NCI-H2196 (cell line): ENCODE measurements around the gene NOS1AP.
A peak's percentile ranks its signal among the peaks of the same experiment; 100 is the strongest.
"Not testable (repeated sequence)": the region's sequence is repeated elsewhere in the genome, so short reads cannot be mapped to it uniquely, and the experiment has no call there.

ENCODE experiments used
- DNase-seq: peaks from one replicate; lab custom pipeline; 2025; ENCODE audit not compliant: unreplicated experiment; lab: John Stamatoyannopoulos, UW

The NOS1AP gene

DNA sequence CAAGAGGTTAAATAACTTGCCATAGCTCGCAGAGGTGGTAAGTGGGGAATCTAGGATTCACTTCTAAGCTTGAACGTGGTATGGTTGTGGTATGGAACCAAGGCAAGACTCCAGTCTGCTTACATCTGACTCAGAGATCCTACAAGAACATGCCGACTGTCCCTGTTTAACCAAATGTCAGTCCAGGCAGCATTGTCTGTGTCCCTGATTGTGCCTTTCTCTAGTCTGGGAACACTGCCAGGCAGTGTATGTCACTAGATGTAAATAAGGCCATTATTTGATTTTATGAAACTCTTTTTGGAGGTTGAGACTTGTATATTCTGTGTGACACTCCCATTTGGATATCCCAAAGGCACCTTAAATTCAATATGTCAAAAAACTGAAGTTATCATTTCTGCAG, 96.0 kb downstream of the NOS1AP start:
- no peak for DNase-seq

- no peak for DNase-seq
Measured at GRCh38 chr1:162166917-162167615, 97.6 kb downstream of the NOS1AP start.

GRCh38 chr1:162168261-162168660, 98.8 kb downstream of the NOS1AP start:
- DNase-seq = peak; percentile 44

- DNase-seq = no peak
Measured at GRCh38 chr1:162169031-162169790, 99.7 kb downstream of the NOS1AP start.

DNA sequence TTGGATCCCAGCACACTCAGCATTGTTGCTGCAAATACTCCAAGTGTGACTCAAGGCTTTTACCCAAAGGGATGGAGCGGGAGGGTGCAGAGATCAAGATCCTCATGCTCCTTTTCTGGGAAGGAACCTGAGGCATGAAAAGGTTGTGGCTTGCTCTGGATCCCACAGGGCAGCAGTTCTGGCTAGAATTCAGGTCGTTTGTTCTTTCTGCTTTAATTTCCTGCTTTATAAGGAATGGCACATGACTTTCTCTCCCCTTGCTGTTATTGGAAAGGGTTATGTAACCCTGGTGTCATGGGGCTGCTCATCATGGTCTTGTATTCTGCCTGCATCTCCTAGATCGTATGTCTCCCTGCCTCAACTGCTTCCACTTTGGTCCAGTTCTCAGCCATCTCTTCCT, 101.6 kb downstream of the NOS1AP start:
- no peak for DNase-seq

DNA sequence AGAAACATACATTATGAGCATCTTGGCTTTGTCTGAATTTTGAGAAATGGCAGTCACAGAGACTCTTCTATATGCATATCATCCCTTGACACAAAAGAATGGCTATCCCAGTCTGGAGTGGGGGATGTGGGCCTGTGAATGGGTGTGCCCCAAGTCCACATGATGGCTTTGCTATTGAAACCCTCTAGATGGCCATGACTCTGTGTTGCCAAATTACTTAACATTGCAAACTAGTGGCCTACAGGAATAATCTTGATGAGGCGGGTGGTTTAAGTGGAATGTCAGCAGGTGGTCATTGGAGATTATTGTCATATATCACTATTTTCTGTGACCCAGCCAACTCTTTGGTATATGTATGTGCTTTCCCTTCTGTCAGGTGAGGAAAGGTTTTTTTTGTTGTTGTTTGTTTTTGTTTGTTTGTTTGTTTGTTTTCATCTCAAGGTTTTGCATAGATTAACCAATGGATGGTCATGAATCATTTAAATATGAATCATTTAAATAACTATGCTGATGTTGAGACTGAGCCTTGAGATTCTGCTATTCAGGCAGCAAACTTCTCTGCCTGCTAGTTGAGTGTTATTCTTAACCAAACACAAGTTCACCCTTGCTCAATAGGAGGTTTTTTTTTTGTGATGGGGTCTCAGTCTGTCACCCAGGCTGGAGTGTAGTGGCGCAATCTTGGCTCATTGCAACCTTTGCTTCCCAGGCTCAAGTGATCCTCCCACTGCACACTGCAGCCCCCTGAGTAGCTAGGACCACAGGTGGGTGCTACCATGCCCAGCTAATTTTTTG, 103.0 kb downstream of the NOS1AP start:
- no peak for DNase-seq

- DNase-seq = not testable (repeated sequence)
Measured at GRCh38 chr1:162173607-162174006, 104.1 kb downstream of the NOS1AP start.

- not testable (repeated sequence) for DNase-seq
Measured at GRCh38 chr1:162174027-162174426, 104.5 kb downstream of the NOS1AP start.

DNA sequence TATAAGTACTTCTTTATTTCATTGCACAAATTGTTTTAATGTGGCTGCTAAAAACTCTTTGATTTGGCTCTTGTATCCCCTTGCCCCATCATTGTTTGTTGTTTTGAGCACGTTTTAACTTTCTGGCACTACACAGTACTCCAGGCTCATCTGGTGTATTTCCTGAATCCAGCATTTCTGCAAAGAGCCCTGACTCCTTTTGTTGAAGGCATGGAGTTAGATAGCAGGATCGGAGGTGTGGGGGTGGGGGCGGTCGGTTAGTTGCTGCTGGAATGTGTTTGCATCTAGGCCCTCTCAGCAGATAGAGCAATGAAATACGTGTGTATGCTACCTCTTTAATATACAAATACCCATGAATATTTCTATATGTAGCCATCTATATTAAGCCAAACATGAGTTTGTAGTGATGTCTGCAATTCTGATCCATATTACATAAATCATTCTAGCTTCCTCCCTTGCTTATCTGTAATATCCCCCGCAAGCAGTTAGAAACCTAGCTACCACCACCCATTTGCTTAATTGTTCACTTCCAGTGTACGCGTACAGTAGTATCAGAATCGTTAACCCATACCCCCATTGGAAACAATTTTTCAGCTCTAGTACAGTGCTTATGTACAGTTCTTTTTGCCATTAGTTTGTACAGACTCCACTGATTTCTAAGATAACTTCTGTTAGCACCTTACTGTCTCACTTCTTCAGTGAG, 106.0 kb downstream of the NOS1AP start:
- DNase-seq = no peak

- no peak for DNase-seq
Measured at GRCh38 chr1:162177126-162177525, 107.6 kb downstream of the NOS1AP start.

- no peak for DNase-seq
Measured at GRCh38 chr1:162178432-162178831, 108.9 kb downstream of the NOS1AP start.

GRCh38 chr1:162179121-162179520, 109.6 kb downstream of the NOS1AP start:
- DNase-seq = no peak

DNA sequence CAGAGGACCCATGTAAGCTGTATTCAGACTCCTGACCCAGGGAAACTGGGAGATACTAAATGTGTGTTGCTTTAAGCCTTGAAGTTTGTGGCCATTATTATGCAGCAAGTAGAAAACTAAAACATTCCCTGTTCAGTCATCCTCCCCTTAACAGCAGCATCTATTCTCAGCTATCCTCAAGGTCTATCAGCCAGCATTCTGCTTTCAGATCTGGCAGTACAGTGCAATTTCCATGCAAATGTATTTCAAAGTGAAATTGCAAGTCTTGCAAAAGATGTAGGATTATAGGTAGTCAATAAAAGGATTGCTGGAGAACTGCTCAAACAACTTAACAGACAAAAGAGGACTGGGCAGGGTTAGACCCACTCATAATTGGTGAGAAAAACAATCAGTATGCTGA, 111.3 kb downstream of the NOS1AP start:
- no peak for DNase-seq

GRCh38 chr1:162182090-162182489, 112.6 kb downstream of the NOS1AP start:
- DNase-seq = no peak

DNA sequence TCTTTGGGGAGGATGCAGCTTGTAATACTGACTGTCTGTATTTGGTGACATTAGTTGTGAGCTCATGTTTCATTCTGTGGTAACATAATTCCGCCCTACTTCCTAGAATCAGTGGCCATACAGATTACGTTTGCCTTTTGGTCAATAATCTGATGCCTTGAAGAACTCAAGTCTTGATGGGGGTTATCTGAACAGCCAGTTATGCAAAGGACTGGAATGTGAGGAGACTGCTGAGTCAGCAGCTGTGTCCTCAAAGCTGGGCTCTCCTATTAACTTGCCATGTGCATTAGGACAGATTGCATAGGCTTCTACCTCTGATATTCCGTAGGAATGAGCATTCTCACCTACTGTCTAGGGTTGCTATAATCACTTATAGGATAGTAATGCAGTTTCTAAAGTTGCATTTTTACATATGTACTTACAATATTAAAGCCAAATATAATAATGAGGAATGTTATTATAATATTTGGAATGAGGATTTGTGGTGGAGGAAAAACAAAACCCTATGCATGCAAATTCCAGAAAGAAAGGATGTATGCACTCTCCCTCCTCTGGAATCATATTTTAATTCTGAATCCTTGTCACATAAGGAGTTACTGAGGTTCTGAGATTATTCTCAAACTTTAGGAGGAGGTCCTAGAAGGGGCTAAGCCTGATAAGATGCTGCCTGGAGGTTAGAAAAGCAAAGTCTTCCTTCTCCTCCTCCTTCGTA, 116.0 kb downstream of the NOS1AP start:
- DNase-seq = no peak

- no peak for DNase-seq
Measured at GRCh38 chr1:162186026-162186374, 116.5 kb downstream of the NOS1AP start.

- DNase-seq = no peak
Measured at GRCh38 chr1:162186406-162186805, 116.9 kb downstream of the NOS1AP start.

DNA sequence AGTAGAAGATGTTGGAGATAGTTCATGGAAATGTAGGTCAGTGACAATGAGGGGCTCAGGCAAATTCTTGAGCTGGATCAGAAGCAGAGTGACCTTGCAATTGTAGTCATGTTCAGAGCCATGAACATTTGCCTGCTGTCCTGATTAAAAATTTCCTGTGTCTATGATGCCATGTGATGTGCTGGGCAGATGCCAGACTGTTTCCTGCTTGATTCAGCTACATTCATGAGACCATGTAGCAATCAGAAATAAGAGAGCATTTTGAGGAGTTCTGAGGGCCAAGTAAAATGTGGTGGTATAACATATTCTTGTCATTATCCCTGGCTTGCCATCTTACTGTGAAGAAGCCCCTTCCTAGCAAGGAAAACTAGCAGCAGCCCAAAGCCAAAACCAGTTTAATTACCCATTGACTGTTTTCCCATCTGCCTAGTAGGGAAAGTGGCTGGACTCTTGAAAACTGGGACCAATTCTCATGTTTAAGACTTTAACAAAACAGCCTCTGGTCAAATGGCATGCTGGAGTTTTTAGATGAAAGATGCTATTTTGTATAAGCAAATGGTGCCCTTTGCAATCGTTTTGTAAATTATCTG, 118.3 kb downstream of the NOS1AP start:
- no peak for DNase-seq

DNA sequence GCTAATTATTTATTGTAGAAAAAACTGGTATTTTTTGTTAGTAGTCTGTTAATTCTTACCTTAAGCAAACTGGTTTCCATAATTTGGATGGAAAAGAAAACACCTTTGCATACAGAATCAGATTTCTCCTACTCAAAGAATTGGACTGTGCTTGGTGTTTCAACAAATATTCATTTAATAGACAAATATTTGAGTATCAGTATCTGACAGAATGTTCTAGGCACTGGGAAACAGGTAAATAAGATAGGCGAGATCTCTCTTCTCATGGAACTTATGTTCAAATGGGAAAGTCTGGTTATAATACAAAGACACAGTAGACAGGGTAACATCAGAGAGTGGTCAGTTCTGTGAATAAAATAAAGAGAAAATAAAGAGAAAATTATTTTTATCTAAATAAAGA, 119.9 kb downstream of the NOS1AP start:
- no peak for DNase-seq
